Neural crest cell (in vitro differentiated cells): ENCODE data around the gene SUPT3H. TPM values are rescaled to one million over a fixed set of nuclear protein-coding genes. Genes with fewer than 3 reads are reported as not detected.

Experiments
- DNase-seq: peaks from one replicate; pipeline ENCODE4 v3.0.0; 2021; ENCODE audit warnings: low read depth, mixed read lengths, low spot score
- H3K27ac Mint-ChIP-seq: one replicate; pipeline ENCODE4 v1.8.0; 2021; ENCODE audit warnings: mild to moderate bottlenecking, mixed read lengths; ENCODE audit not compliant: unreplicated experiment
- H3K27me3 Mint-ChIP-seq: 2 replicates; pipeline ENCODE4 v1.8.0; 2021; ENCODE audit warnings: low read depth, mild to moderate bottlenecking, mixed read lengths
- H3K36me3 Mint-ChIP-seq: 2 replicates; pipeline ENCODE4 v1.8.0; 2021; ENCODE audit warnings: low read depth, mild to moderate bottlenecking, mixed read lengths
- H3K4me1 Mint-ChIP-seq: 2 replicates; pipeline ENCODE4 v1.8.0; 2021; ENCODE audit warnings: mixed read lengths
- H3K4me3 Mint-ChIP-seq: one replicate; pipeline ENCODE4 v1.8.0; 2021; ENCODE audit warnings: mild to moderate bottlenecking, mixed read lengths
- H3K9me3 Mint-ChIP-seq: 2 replicates; pipeline ENCODE4 v1.8.0; 2021; ENCODE audit warnings: mixed read lengths
- CTCF ChIP-seq: fragments of 200-600 bp; sonication (generic); conservative IDR thresholded peaks from 2 replicates; pipeline ENCODE4 v1.5.0; 2021; ENCODE audit warnings: antibody characterized with exemption, mild to moderate bottlenecking
- total RNA-seq: library from RNA; stranded (reverse); gene quantifications from 2 replicates; pipeline ENCODE4 v1.2.1, GENCODE V29; 2021

The SUPT3H gene
- total RNA-seq, 1 donor from 2014 or later, result 17.0 TPM

GRCh38 chr6:45215759-45216158 is 162.0 kb downstream of the SUPT3H start:
- TF ChIP-seq CTCF, result no peak
- no peak for DNase-seq
- Mint-ChIP-seq H3K9me3 (peaks cover 9% of the 10 kb centered on the region), H3K27ac (no peak overlapping the region), H3K4me3 (no peak overlapping the region), H3K36me3 (peaks cover 22% of the 10 kb centered on the region), H3K27me3 (no peaks in the 10 kb centered on the region), H3K4me1 (peaks cover 5% of the 10 kb centered on the region)

GRCh38 chr6:45212976-45213375 is 164.8 kb downstream of the SUPT3H start:
- Mint-ChIP-seq H3K9me3 (peaks cover 22% of the 10 kb centered on the region), H3K27me3 (no peaks in the 10 kb centered on the region), H3K36me3 (peaks cover 34% of the 10 kb centered on the region), H3K4me3 (no peak overlapping the region), H3K27ac (no peak overlapping the region), H3K4me1 (peaks cover 5% of the 10 kb centered on the region)
- DNase-seq, result no peak
- no peak for TF ChIP-seq CTCF

- Mint-ChIP-seq H3K4me1 (peaks cover 5% of the 10 kb centered on the region), H3K4me3 (no peak overlapping the region), H3K27me3 (no peaks in the 10 kb centered on the region), H3K9me3 (peaks cover 25% of the 10 kb centered on the region), H3K36me3 (peaks cover 31% of the 10 kb centered on the region), H3K27ac (no peak overlapping the region)
- TF ChIP-seq CTCF, result no peak
- DNase-seq, result no peak
Observed at GRCh38 chr6:45209762-45210161, 168.0 kb downstream of the SUPT3H start.

GRCh38 chr6:45206793-45207492 is 170.8 kb downstream of the SUPT3H start:
- Mint-ChIP-seq H3K36me3 (peaks cover 27% of the 10 kb centered on the region), H3K27me3 (no peaks in the 10 kb centered on the region), H3K9me3 (peaks cover 22% of the 10 kb centered on the region), H3K4me1 (no peaks in the 10 kb centered on the region), H3K4me3 (no peak overlapping the region), H3K27ac (no peak overlapping the region)
- TF ChIP-seq CTCF, result no peak
- DNase-seq, result no peak

- no peak overlapping the region for H3K4me3 Mint-ChIP-seq
- H3K27ac Mint-ChIP-seq, result no peak overlapping the region
- no peak for TF ChIP-seq CTCF
Observed at GRCh38 chr6:45201484-45201883, 176.2 kb downstream of the SUPT3H start.

More at GRCh38 chr6:45201484-45201883, 176.2 kb downstream of the SUPT3H start:
- Mint-ChIP-seq H3K36me3 (no peaks in the 10 kb centered on the region), H3K27me3 (no peaks in the 10 kb centered on the region), H3K9me3 (no peaks in the 10 kb centered on the region), H3K4me1 (no peaks in the 10 kb centered on the region)
- DNase-seq, result no peak
